GM12864 (cell line): ENCODE measurements around the gene REV3L.
"Not testable (repeated sequence)": the region's sequence is repeated elsewhere in the genome, so short reads cannot be mapped to it uniquely, and the experiment has no call there.

Experiments used
- DNase-seq: peaks from one replicate; pipeline ENCODE4 v3.0.0-alpha.2; 2011; ENCODE audit warnings: low read depth
- H3K4me3 ChIP-seq: 2 replicates; pipeline ENCODE4 v1.5.1; 2011; ENCODE audit warnings: mild to moderate bottlenecking, low read depth, low read length, control low read depth
- TF ChIP-seq, protein P1 (sequence below): IDR thresholded peaks from 2 replicates; pipeline ENCODE4 v1.5.1; 2011; ENCODE audit warnings: low read depth, mild to moderate bottlenecking, moderate library complexity, low read length, control low read depth, inconsistent platforms; ENCODE audit errors: missing control alignments

Gene REV3L

DNA sequence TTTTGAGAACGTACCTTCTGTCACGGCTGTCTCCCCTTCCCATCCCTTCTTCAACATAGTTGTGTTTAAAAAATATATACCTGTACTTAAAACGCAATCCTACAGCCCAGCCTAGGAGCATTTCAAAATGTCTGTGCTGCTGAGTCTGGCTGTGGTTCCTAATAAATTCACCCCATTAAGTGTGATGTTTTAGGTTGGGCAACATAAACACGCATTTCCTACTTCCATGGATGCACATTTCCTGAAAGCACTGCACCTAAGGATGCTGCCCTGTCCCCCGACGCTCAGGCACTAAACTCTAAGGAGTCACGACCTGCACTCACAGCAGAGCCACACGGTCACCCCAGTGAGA, 1.2 kb downstream of the REV3L start:
- DNase-seq, result no peak
- TF ChIP-seq, protein P1, sequence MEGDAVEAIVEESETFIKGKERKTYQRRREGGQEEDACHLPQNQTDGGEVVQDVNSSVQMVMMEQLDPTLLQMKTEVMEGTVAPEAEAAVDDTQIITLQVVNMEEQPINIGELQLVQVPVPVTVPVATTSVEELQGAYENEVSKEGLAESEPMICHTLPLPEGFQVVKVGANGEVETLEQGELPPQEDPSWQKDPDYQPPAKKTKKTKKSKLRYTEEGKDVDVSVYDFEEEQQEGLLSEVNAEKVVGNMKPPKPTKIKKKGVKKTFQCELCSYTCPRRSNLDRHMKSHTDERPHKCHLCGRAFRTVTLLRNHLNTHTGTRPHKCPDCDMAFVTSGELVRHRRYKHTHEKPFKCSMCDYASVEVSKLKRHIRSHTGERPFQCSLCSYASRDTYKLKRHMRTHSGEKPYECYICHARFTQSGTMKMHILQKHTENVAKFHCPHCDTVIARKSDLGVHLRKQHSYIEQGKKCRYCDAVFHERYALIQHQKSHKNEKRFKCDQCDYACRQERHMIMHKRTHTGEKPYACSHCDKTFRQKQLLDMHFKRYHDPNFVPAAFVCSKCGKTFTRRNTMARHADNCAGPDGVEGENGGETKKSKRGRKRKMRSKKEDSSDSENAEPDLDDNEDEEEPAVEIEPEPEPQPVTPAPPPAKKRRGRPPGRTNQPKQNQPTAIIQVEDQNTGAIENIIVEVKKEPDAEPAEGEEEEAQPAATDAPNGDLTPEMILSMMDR, result no peak
- H3K4me3 ChIP-seq, result peak overlapping the region; percentile 81

DNA sequence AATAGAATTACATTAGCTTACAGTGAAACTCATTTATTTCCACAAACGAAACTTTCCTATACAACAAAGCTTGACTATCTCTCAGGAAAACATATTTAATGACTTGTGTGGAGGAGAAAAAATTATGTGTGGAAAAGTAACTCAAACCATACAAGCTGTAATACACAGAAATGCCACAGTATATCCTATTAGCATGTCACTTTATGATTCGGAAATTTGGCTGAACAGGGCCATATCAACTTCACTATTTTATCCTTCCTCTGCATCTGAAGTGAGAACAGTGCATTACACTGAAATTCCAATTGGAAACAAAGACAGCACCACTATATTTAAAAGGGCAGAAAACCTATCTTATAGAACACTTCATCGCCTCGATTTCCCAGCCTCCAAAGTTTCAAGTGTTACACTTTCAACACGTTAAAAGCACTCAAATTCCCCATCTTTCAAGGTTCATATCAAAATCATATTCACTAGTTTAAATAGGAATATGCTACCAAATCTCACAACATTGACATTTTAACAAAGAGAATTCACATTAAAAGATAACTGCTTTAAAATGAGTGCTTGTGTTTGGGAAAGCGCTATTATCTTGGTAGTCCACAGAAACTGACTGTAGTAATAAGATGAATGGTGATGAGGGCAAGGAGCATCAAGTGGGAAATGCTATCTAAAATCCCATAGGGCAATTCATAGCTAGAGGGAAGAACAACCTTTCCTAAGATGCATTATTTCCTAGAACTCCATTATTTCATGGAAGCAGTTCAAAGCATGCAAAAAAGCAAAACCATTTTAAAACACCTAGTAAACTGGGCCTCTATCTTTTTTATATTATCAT, 1.8 kb downstream of the REV3L start:
- H3K4me3 ChIP-seq, result peak overlapping the region; percentile 81
- DNase-seq, result no peak
- TF ChIP-seq, protein P1, result no peak

DNA sequence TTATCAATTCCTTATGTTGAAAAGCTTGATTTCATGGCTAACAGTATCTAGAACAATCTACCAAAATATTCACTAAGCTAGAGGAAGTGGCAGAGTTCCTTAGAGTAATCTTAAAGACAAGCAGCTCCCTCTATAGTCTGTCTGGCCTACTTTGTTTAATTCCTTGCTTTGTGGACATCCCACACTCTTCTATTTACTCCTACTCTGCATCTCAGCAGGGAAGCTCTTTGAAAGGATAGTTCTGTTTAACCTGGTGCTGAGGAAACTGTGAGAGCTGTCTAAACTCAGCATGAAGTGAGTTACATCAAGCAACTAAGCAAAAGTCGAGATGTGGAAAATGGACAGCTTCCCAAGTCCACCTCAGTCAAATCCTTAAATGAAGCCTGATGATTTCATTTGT, 4.3 kb downstream of the REV3L start:
- H3K4me3 ChIP-seq, result no peak overlapping the region
- TF ChIP-seq, protein P1, result peak; percentile 46
- DNase-seq, result no peak

DNA sequence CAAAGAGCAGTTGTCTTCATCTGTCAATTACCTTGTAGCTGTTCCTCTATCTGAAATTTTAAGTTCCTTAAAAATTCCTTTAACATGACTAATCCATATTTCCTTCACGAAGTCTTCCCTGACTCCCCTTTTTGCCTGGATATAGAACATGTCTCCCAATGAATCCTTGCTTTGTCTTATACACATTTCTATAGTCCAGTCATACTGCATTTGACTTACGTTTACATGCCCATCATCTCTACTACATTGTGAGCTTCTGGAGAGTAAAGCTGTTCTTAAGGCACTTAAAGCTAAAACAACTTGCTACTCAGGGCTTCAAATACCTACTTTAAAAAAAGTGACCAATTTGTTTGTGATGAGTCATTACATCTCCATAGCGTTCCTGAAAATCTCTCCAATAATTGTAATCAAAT, 4.9 kb downstream of the REV3L start:
- no peak overlapping the region for H3K4me3 ChIP-seq
- TF ChIP-seq, protein P1, result no peak
- DNase-seq, result no peak

DNA sequence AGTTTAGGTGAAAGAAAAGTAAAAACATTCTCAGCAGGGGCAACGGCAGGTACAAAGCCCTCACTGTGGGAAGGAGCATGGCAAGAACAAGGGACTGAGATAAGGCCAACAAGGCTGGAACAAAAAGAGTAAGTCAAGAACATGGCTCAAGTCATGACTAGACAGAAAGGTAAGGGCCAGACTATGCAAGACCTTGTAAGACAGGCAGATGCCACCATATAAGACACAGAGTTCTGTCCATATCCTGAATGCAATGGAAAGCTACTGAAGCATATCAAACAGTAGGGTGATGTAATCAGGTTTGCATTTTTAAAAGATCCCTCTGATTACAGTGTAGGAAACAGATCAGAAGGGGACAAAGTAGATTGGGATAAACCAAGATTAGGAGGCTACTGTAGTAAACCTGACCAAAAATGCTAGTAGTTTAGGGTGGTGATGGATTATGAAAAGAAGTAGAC, 5.5 kb downstream of the REV3L start:
- TF ChIP-seq, protein P1, result no peak
- no peak overlapping the region for H3K4me3 ChIP-seq
- no peak for DNase-seq

DNA sequence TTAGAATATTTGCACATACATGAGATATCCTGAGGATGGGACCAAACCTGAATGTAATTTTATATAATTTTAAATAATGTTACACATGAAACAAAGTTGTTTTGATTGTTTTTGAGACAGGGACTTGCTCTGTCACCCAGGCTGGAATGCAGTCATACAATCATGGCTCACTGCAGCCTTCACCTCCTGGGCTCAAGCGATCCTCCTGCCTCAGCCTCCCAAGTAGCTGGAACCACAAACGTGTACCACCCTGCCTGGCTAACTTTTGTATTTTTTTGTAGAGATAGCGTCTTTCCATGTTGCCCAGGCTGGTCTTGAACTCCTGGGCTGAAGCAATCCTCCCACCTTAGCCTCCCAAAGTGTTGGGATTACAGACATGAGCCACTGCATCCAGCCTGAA, 7.0 kb downstream of the REV3L start:
- not testable (repeated sequence) for H3K4me3 ChIP-seq, DNase-seq

DNA sequence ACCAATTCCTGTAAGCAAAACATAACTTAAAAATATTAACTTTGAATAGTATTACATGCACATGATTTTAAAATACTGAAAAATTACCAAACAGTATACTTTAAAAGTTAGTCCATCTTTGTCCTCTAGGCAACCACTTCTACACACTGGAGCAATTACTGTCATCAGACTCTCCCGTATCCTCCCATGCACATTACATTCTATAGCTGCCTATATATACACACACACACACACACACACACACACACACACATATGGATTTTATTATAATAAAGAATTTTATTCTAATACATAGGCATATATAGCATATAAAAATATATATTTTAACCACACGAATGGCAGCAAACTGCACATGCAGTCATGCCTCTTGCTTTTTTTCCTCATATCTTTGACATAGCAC, 8.2 kb downstream of the REV3L start:
- no peak overlapping the region for H3K4me3 ChIP-seq
- no peak for DNase-seq
- TF ChIP-seq, protein P1, result no peak
